OCI-LY7 (cell line): Measurements from ENCODE around the gene CCDC116.
"Not testable (repeated sequence)": the region's sequence is repeated elsewhere in the genome, so short reads cannot be mapped to it uniquely, and the experiment has no call there.

Experiments used
- EZH2phosphoT487 ChIP-seq: fragments of 200-600 bp; sonication (generic); IDR thresholded peaks from 2 replicates; pipeline ENCODE4 v1.6.1; 2018; ENCODE audit warnings: low read depth, borderline replicate concordance, mild to moderate bottlenecking, mixed run types, antibody characterized with exemption, low read length, moderate library complexity, mixed read lengths
- TF ChIP-seq, protein P1 (sequence below): fragments of 200-600 bp; sonication (generic); conservative IDR thresholded peaks from 2 replicates; pipeline ENCODE4 v1.5.1; 2014; ENCODE audit warnings: mild to moderate bottlenecking, antibody characterized with exemption, low read length, moderate library complexity, mixed read lengths

DNA sequence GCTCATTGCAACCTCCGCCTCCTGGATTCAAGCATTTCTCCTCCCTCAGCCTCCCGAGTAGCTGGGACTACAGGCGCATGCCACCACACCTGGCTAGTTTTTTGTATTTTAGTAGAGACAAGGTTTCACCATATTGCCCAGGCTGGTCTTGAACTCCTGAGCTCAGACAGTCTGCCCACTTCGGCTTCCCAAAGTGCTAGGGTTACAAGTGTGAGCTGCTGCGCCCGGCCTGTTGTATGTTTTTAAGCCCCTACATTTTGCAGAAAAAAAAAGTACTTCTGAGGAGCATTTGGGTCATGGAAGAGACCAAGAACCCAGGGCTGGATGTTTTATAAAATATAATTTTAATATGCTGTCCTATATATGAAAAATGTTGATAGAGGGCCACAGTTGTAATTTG lies 15.2 kb upstream of the CCDC116 start:
- TF ChIP-seq EZH2phosphoT487 = not testable (repeated sequence)
- TF ChIP-seq, protein P1, sequence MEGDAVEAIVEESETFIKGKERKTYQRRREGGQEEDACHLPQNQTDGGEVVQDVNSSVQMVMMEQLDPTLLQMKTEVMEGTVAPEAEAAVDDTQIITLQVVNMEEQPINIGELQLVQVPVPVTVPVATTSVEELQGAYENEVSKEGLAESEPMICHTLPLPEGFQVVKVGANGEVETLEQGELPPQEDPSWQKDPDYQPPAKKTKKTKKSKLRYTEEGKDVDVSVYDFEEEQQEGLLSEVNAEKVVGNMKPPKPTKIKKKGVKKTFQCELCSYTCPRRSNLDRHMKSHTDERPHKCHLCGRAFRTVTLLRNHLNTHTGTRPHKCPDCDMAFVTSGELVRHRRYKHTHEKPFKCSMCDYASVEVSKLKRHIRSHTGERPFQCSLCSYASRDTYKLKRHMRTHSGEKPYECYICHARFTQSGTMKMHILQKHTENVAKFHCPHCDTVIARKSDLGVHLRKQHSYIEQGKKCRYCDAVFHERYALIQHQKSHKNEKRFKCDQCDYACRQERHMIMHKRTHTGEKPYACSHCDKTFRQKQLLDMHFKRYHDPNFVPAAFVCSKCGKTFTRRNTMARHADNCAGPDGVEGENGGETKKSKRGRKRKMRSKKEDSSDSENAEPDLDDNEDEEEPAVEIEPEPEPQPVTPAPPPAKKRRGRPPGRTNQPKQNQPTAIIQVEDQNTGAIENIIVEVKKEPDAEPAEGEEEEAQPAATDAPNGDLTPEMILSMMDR = not testable (repeated sequence)
